ENCODE results near the gene MFSD6. TPM values are rescaled to one million over a fixed set of nuclear protein-coding genes. Genes with fewer than 3 reads are reported as not detected.
"Not testable (repeated sequence)": the region's sequence is repeated elsewhere in the genome, so short reads cannot be mapped to it uniquely, and the experiment has no call there.

Gene MFSD6
- 2.1 TPM for polyA plus RNA-seq (2013, experiment 1 of 2)
- 3.5 TPM for polyA plus RNA-seq (2013, experiment 2 of 2)

DNA sequence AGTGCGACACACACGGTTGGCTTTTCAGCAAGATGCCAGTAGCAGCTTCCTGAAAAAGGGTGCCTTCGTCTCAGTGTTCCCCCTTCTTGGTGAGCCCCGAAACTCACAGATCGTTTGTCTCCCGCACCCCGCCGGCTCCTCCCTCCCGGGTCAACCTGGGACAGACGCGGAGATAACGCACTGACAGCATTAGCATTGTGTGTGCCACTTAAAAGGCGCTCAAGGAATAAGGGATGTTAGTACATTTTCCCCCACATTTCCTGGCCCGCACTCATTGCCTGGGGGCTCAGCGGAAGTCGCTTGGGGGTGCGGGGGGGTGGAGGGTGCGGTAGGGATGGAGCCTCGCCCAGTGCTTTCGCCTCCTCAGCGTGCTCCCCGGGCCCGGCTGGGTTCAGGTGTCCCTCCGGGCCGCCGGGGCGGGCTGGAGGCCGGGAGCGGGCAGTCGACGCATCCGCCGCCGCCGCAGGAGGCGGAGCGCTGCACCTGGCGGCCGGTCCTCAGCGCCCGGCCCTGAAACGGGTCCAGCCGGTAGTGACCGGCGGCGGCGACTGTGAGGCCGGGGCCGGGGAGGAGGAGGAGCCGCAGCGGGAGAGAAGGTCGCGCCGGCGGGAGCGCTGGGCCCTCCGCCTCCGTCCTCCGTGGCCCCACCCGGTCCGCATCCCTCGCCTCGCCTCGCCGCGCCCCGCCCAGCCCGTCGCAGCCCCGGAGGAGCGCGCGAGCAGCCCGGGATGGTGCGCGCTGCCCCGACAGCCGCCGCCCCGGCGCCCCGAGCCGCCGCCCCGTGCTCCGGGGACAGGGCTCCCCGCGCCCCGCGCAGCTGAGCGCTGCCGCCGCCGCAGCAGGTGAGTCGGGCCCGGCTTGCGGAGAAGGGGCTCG is at the start of gene MFSD6:
TSS of gene MFSD6 (plus strand) at position 694 of the 876 bp plus-strand sequence. CDS start 27,675 bp downstream, outside the sequence.
- peak within 1 kb of the TSS; percentile 59 for H3K27ac ChIP-seq (ENCODE audit: low read depth, low read length, severe bottlenecking)
- H3K4me1 ChIP-seq (ENCODE audit: control insufficient read depth, insufficient read depth, low read length, poor library complexity, severe bottlenecking), result no peaks in the 10 kb centered on the region
- H3K4me3 ChIP-seq (ENCODE audit: extremely low read depth, insufficient read depth, low read length, poor library complexity, severe bottlenecking), result peak within 1 kb of the TSS; percentile 44
- WGBS, 2 experiments (ENCODE audit: insufficient coverage in 2 of 2), result 1 to 2% methylated on average over 44 to 82 of the region's 98 CpGs
- H3K9me3 ChIP-seq (ENCODE audit: control insufficient read depth, low read length), result no peaks in the 10 kb centered on the region
- H3K36me3 ChIP-seq (ENCODE audit: control insufficient read depth, insufficient read depth, low read length), result no peaks in the 10 kb centered on the region

- 92 to 97% methylated on average over 4 to 6 of the region's 8 CpGs for WGBS, 2 experiments (ENCODE audit: insufficient coverage in 2 of 2)
- not testable (repeated sequence) for H3K27ac ChIP-seq (ENCODE audit: low read depth, low read length, severe bottlenecking); H3K36me3 ChIP-seq (ENCODE audit: control insufficient read depth, insufficient read depth, low read length); H3K4me1 ChIP-seq (ENCODE audit: control insufficient read depth, insufficient read depth, low read length, poor library complexity, severe bottlenecking); H3K4me3 ChIP-seq (ENCODE audit: extremely low read depth, insufficient read depth, low read length, poor library complexity, severe bottlenecking); H3K9me3 ChIP-seq (ENCODE audit: control insufficient read depth, low read length)
Observed at GRCh38 chr2:190358655-190359448, 49.3 kb upstream of the MFSD6 start.

- no peak overlapping the region for H3K4me3 ChIP-seq (ENCODE audit: extremely low read depth, insufficient read depth, low read length, poor library complexity, severe bottlenecking)
- H3K9me3 ChIP-seq (ENCODE audit: control insufficient read depth, low read length), result no peaks in the 10 kb centered on the region
- H3K36me3 ChIP-seq (ENCODE audit: control insufficient read depth, insufficient read depth, low read length), result peaks cover 3% of the 10 kb centered on the region
- H3K4me1 ChIP-seq (ENCODE audit: control insufficient read depth, insufficient read depth, low read length, poor library complexity, severe bottlenecking), result peaks cover 3% of the 10 kb centered on the region
- H3K27ac ChIP-seq (ENCODE audit: low read depth, low read length, severe bottlenecking), result no peak overlapping the region
Observed at GRCh38 chr2:190360561-190360960, 47.6 kb upstream of the MFSD6 start.

GRCh38 chr2:190360965-190361364 is 47.2 kb upstream of the MFSD6 start:
- Histone ChIP-seq H3K9me3 (ENCODE audit: control insufficient read depth, low read length) (no peaks in the 10 kb centered on the region), H3K36me3 (ENCODE audit: control insufficient read depth, insufficient read depth, low read length) (peaks cover 3% of the 10 kb centered on the region), H3K4me3 (ENCODE audit: extremely low read depth, insufficient read depth, low read length, poor library complexity, severe bottlenecking) (no peak overlapping the region), H3K4me1 (ENCODE audit: control insufficient read depth, insufficient read depth, low read length, poor library complexity, severe bottlenecking) (peaks cover 3% of the 10 kb centered on the region), H3K27ac (ENCODE audit: low read depth, low read length, severe bottlenecking) (no peak overlapping the region)
- WGBS, 2 experiments (ENCODE audit: insufficient coverage in 2 of 2), result no CpG with 5 or more reads among the region's 3 CpGs

DNA sequence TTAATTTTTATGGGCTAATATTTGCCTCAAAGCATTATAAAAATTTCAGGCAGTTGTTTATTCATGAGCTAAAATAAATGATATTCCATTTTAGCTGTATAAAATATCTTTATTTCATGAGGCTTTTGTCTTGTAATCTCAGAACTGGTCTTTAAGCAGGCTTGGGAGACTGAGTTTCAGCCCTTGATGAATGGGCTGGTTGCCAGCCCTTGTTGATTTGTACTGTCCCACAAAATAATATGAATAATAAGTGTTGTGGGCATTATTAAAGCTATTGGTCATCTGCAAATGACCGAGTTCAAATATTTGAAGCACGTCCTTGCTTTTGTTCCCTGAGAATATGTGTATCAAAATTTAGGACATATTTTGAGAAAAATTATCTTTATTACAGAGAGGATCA is 46.6 kb upstream of the MFSD6 start:
- Histone ChIP-seq H3K36me3 (ENCODE audit: control insufficient read depth, insufficient read depth, low read length) (peaks cover 3% of the 10 kb centered on the region), H3K27ac (ENCODE audit: low read depth, low read length, severe bottlenecking) (no peak overlapping the region), H3K9me3 (ENCODE audit: control insufficient read depth, low read length) (no peaks in the 10 kb centered on the region), H3K4me3 (ENCODE audit: extremely low read depth, insufficient read depth, low read length, poor library complexity, severe bottlenecking) (no peak overlapping the region), H3K4me1 (ENCODE audit: control insufficient read depth, insufficient read depth, low read length, poor library complexity, severe bottlenecking) (peaks cover 3% of the 10 kb centered on the region)
- WGBS, 2 experiments (ENCODE audit: insufficient coverage in 2 of 2), result no CpG with 5 or more reads among the region's 2 CpGs

GRCh38 chr2:190362894-190363293 is 45.3 kb upstream of the MFSD6 start:
- H3K4me1 ChIP-seq (ENCODE audit: control insufficient read depth, insufficient read depth, low read length, poor library complexity, severe bottlenecking), result peaks cover 3% of the 10 kb centered on the region
- no peak overlapping the region for H3K4me3 ChIP-seq (ENCODE audit: extremely low read depth, insufficient read depth, low read length, poor library complexity, severe bottlenecking)
- WGBS, 2 experiments (ENCODE audit: insufficient coverage in 2 of 2), result no CpG with 5 or more reads among the region's 1 CpG
- H3K27ac ChIP-seq (ENCODE audit: low read depth, low read length, severe bottlenecking), result no peak overlapping the region
- peaks cover 10% of the 10 kb centered on the region for H3K36me3 ChIP-seq (ENCODE audit: control insufficient read depth, insufficient read depth, low read length)
- H3K9me3 ChIP-seq (ENCODE audit: control insufficient read depth, low read length), result no peaks in the 10 kb centered on the region

- no peak overlapping the region for H3K4me3 ChIP-seq (ENCODE audit: extremely low read depth, insufficient read depth, low read length, poor library complexity, severe bottlenecking)
- no peaks in the 10 kb centered on the region for H3K4me1 ChIP-seq (ENCODE audit: control insufficient read depth, insufficient read depth, low read length, poor library complexity, severe bottlenecking)
- H3K9me3 ChIP-seq (ENCODE audit: control insufficient read depth, low read length), result no peaks in the 10 kb centered on the region
- WGBS, 2 experiments (ENCODE audit: insufficient coverage in 2 of 2), result 89 to 90% methylated on average over 19 of the region's 19 CpGs
- H3K27ac ChIP-seq (ENCODE audit: low read depth, low read length, severe bottlenecking), result no peak overlapping the region
- H3K36me3 ChIP-seq (ENCODE audit: control insufficient read depth, insufficient read depth, low read length), result peaks cover 23% of the 10 kb centered on the region
Observed at GRCh38 chr2:190365499-190366204, 42.5 kb upstream of the MFSD6 start.

GRCh38 chr2:190366248-190366753 is 41.9 kb upstream of the MFSD6 start:
- Histone ChIP-seq H3K27ac (ENCODE audit: low read depth, low read length, severe bottlenecking) (no peak overlapping the region), H3K4me3 (ENCODE audit: extremely low read depth, insufficient read depth, low read length, poor library complexity, severe bottlenecking) (no peak overlapping the region), H3K36me3 (ENCODE audit: control insufficient read depth, insufficient read depth, low read length) (peaks cover 28% of the 10 kb centered on the region), H3K9me3 (ENCODE audit: control insufficient read depth, low read length) (no peaks in the 10 kb centered on the region), H3K4me1 (ENCODE audit: control insufficient read depth, insufficient read depth, low read length, poor library complexity, severe bottlenecking) (no peaks in the 10 kb centered on the region)
- WGBS, 2 experiments (ENCODE audit: insufficient coverage in 2 of 2), result 88 to 89% methylated on average over 9 to 11 of the region's 11 CpGs

DNA sequence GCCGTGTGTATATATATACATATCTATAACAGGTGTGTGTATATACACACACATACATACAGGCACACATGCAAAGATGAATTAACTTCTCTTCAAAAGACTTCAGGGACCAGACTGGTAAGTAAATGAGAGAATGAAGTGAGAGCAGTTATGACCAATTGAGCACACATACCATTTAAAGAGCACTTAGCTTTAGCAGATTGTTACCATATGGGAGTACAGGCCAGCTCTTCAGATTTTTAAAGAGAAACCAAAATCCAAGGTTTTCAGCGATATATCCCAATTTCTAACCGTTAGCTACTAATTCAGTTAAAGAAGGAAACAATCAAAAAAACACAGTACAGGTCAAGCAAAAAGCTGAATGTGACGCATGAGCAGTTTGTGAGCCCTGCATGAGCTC is 41.1 kb upstream of the MFSD6 start:
- H3K9me3 ChIP-seq (ENCODE audit: control insufficient read depth, low read length), result no peaks in the 10 kb centered on the region
- H3K36me3 ChIP-seq (ENCODE audit: control insufficient read depth, insufficient read depth, low read length), result peaks cover 28% of the 10 kb centered on the region
- H3K4me1 ChIP-seq (ENCODE audit: control insufficient read depth, insufficient read depth, low read length, poor library complexity, severe bottlenecking), result no peaks in the 10 kb centered on the region
- H3K4me3 ChIP-seq (ENCODE audit: extremely low read depth, insufficient read depth, low read length, poor library complexity, severe bottlenecking), result no peak overlapping the region
- H3K27ac ChIP-seq (ENCODE audit: low read depth, low read length, severe bottlenecking), result no peak overlapping the region
- WGBS, 2 experiments (ENCODE audit: insufficient coverage in 2 of 2), result 85 to 100% methylated on average over 1 to 2 of the region's 4 CpGs

GRCh38 chr2:190369635-190370034 is 38.5 kb upstream of the MFSD6 start:
- WGBS, 2 experiments (ENCODE audit: insufficient coverage in 2 of 2), result 100% methylated on average over 1 of the region's 2 CpGs

More at GRCh38 chr2:190369635-190370034, 38.5 kb upstream of the MFSD6 start:
- Histone ChIP-seq H3K27ac (ENCODE audit: low read depth, low read length, severe bottlenecking) (no peak overlapping the region), H3K9me3 (ENCODE audit: control insufficient read depth, low read length) (no peaks in the 10 kb centered on the region), H3K36me3 (ENCODE audit: control insufficient read depth, insufficient read depth, low read length) (peaks cover 26% of the 10 kb centered on the region), H3K4me3 (ENCODE audit: extremely low read depth, insufficient read depth, low read length, poor library complexity, severe bottlenecking) (no peak overlapping the region), H3K4me1 (ENCODE audit: control insufficient read depth, insufficient read depth, low read length, poor library complexity, severe bottlenecking) (no peaks in the 10 kb centered on the region)

Data from mesodermal cell (in vitro differentiated cells).